ENCODE data around the gene KCNN1. TPM values are rescaled to one million over a fixed set of nuclear protein-coding genes. Genes with fewer than 3 reads are reported as not detected.

The KCNN1 gene
- total RNA-seq, 4 donors from 2014 or later = 0.22 TPM; not detected in 3

DNA sequence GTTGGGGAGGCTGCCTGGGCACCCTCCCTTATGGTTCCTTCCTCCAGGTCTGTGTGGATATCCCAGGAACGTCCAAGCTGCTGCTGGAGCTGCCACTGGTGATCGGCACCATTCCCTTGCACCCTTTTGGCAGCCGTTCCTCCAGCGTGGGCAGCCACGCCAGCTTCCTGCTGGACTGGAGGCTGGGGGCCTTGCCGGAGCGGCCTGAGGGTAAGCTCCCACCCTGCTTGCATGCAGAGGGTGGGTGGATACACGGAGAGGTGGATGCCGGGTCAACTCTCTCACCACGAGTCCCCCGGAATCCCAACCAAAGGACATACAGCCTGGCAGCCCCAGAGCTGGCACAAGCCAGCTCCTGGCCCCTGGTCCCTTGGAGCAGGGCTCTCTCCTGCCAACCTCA lies 43.2 kb downstream of the KCNN1 start:
- Histone ChIP-seq H3K36me3 (peaks cover 47 to 57% of the 10 kb centered on the region in 2 donors), H3K27me3 (no peaks in the 10 kb centered on the region), H3K9me3 (no peaks in the 10 kb centered on the region), H3K4me1 (peaks cover 0 to 25% of the 10 kb centered on the region in 2 donors), H3K4me3 (replicated peaks in 1 of 3) (peak overlapping the region in 1 of 3 donors; percentile 58), H3K27ac (peak overlapping the region in 2 of 3 donors; percentile 9 to 91)
- intact Hi-C loops (cut with DNase I) = no loop called here
- TF ChIP-seq, protein P1, sequence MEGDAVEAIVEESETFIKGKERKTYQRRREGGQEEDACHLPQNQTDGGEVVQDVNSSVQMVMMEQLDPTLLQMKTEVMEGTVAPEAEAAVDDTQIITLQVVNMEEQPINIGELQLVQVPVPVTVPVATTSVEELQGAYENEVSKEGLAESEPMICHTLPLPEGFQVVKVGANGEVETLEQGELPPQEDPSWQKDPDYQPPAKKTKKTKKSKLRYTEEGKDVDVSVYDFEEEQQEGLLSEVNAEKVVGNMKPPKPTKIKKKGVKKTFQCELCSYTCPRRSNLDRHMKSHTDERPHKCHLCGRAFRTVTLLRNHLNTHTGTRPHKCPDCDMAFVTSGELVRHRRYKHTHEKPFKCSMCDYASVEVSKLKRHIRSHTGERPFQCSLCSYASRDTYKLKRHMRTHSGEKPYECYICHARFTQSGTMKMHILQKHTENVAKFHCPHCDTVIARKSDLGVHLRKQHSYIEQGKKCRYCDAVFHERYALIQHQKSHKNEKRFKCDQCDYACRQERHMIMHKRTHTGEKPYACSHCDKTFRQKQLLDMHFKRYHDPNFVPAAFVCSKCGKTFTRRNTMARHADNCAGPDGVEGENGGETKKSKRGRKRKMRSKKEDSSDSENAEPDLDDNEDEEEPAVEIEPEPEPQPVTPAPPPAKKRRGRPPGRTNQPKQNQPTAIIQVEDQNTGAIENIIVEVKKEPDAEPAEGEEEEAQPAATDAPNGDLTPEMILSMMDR (IDR thresholded peaks at IDR 0.05) = no peak
- TF ChIP-seq POLR2A (IDR thresholded peaks at IDR 0.05) = no peak
- no peak for DNase-seq
- whole genome bisulfite sequencing, 2 donors = 94 to 95% methylated on average over 3 to 9 of the region's 11 CpGs

GRCh38 chr19:18013210-18014111 lies 46.6 kb downstream of the KCNN1 start:
- peaks cover 10 to 30% of the 10 kb centered on the region in 2 donors for H3K4me1 ChIP-seq
- no peaks in the 10 kb centered on the region for H3K9me3 ChIP-seq
- H3K27ac ChIP-seq = peak overlapping the region in 2 of 3 donors; percentile 61 to 91
- H3K36me3 ChIP-seq = peaks cover 47 to 58% of the 10 kb centered on the region in 2 donors
- WGBS, 2 donors = 78 to 83% methylated on average over 16 of the region's 17 CpGs
- TF ChIP-seq, protein P1 (IDR thresholded peaks at IDR 0.05) = no peak
- TF ChIP-seq POLR2A (IDR thresholded peaks at IDR 0.05) = no peak
- intact Hi-C loops (cut with DNase I) = no loop called here
- DNase-seq = no peak
- H3K27me3 ChIP-seq = no peaks in the 10 kb centered on the region
- H3K4me3 ChIP-seq (replicated peaks in 1 of 3) = peak overlapping the region in 1 of 3 donors; percentile 0

DNA sequence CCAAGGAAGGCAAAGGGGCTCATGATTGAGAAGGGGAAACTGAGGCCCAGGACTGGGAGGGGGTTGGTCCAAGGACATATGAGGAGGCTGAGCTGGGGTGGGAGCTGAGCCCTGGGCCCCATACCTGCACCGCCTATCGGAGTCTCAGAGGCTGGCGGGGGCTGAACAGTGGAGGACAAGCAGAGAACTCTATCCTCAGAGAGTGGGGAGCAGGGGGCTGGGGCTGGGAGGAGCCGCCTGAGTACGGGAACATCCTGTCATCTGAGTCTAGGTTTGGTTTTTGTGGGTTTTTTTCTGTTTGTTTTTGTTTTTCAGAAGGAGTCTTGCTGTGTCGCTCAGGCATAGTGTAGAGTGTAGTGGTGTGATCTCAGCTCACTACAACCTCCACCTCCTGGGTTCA lies 47.3 kb downstream of the KCNN1 start:
- TF ChIP-seq POLR2A (IDR thresholded peaks at IDR 0.05) = no peak
- TF ChIP-seq, protein P1 (IDR thresholded peaks at IDR 0.05) = no peak
- no peak overlapping the region for H3K4me3 ChIP-seq (replicated peaks in 1 of 3)
- H3K36me3 ChIP-seq = peaks cover 47 to 51% of the 10 kb centered on the region in 2 donors
- no peaks in the 10 kb centered on the region for H3K27me3 ChIP-seq
- no peak for DNase-seq
- peak overlapping the region; percentile 36 to 91 (median 61) for H3K27ac ChIP-seq
- no peaks in the 10 kb centered on the region for H3K9me3 ChIP-seq
- intact Hi-C loops (cut with DNase I) = no loop called here
- H3K4me1 ChIP-seq = peaks cover 10 to 34% of the 10 kb centered on the region in 2 donors
- 86 to 88% methylated on average over 6 of the region's 6 CpGs for WGBS, 2 donors

- no peak for TF ChIP-seq POLR2A (IDR thresholded peaks at IDR 0.05)
- TF ChIP-seq, protein P1 (IDR thresholded peaks at IDR 0.05) = no peak
- 86% methylated on average over 14 of the region's 14 CpGs for WGBS, 2 donors
Observed at GRCh38 chr19:18016209-18016910, 49.5 kb downstream of the KCNN1 start.

More at GRCh38 chr19:18016209-18016910, 49.5 kb downstream of the KCNN1 start:
- no peak for DNase-seq
- Histone ChIP-seq H3K36me3 (peaks cover 27 to 29% of the 10 kb centered on the region in 2 donors), H3K4me3 (replicated peaks in 1 of 3) (no peak overlapping the region), H3K9me3 (no peaks in the 10 kb centered on the region), H3K27me3 (no peaks in the 10 kb centered on the region), H3K4me1 (peaks cover 26 to 53% of the 10 kb centered on the region in 2 donors), H3K27ac (peak overlapping the region; percentile 54 to 91 (median 87))
- intact Hi-C loops (cut with DNase I) = no loop called here

All from thyroid gland (tissue), 4 donors.